NCI-H1436 treated with DMSO at 0.1 percent for 48 hours (cell line): ENCODE results near the gene PTGDS.

Experiments used
- DNase-seq: peaks from one replicate; lab custom pipeline; 2025; lab: John Stamatoyannopoulos, UW

The PTGDS gene

DNA sequence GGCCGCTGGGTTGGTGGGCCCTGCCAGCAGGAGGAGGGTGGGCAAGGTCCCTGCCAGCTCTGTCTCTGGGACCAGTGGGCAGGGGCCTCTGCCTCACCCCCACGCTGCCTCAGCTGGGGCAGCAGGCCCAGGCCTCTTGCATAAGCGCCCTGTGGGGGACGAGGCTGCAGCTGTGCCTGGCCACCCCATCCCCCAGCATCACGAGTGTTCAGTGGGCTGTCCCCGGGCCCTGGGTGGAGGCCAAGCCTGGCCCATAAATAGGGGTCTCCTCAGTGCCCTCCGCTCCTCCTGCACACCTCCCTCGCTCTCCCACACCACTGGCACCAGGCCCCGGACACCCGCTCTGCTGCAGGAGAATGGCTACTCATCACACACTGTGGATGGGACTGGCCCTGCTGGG, at the start of gene PTGDS:
PTGDS (plus strand) TSS at position 282 of the 400 bp plus-strand sequence; CDS start at position 357, 75 bp downstream.
- no peak for DNase-seq

GRCh38 chr9:136928591-136928990, 48.7 kb upstream of the PTGDS start:
- no peak for DNase-seq

GRCh38 chr9:136930014-136930413, 47.3 kb upstream of the PTGDS start:
- DNase-seq: no peak

GRCh38 chr9:136931611-136932130, 45.6 kb upstream of the PTGDS start:
- no peak for DNase-seq

DNA sequence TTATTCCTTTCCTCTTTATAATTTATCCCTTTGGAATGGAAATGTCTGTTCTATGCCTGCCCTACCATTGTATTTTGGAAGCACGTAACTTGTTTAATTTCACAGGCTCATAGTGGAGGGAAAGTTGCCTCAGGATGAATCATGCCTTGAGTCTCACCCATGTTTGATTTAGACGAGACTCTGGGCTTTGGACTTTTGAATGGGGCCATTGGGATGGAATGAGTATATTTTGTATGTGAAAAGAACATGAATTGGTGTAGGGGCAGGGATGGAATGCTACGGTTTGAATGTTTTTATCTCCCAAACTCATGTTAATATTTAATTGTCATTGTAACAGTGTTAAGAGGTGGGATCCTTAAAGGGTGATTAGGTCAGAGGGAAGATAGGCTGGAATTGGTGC, 43.0 kb upstream of the PTGDS start:
- no peak for DNase-seq

DNA sequence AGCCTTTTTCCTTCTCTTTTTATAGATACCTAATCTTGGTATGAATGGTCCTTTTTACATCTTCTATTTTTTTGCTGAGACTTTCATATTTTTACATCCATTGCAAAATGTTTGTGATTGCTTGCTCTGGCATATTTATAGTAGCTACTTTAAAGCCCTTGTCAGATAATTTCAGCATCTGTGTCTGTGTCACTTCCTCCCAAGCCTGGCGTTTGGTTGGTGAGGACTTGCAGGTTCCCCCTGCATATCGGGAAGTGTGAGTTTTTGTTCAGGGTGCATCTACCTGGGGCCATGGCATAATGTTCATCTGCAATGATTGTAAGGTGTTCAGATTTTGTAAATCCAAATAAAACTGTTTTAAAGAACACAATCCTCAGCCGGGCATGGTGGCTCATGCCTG, 41.7 kb upstream of the PTGDS start:
- no peak for DNase-seq

GRCh38 chr9:136936645-136937170, 40.6 kb upstream of the PTGDS start:
- DNase-seq: no peak

GRCh38 chr9:136937186-136938001, 39.9 kb upstream of the PTGDS start:
- no peak for DNase-seq

DNA sequence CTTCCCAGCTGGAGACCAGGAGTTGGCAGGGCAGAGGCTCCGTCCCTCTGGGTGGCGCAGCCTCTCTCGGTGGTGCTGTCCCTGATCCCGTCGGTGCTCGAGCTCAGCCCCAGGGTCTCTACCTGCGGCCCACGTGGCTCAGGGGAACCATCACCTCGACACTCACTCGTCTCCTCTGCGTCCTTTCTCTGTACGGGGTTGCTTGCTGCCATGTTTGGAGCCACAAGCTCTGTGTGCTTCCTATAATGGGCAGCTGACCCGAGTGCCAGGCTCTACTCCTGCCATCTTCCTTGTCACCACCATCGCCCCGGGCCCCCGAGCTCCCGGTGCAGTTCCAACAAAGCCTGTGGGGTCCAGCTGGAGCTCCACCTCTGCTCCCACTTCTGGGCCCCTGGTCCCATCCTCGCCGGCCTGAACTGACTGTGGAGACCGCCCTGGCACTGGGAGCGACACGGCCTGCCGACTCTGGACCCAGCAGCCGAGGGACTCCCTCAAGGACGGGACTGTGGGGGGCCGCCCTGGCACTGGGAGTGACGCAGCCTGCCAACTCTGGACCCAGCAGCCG, 37.8 kb upstream of the PTGDS start:
- DNase-seq: no peak

GRCh38 chr9:136939996-136940525, 37.2 kb upstream of the PTGDS start:
- no peak for DNase-seq

DNA sequence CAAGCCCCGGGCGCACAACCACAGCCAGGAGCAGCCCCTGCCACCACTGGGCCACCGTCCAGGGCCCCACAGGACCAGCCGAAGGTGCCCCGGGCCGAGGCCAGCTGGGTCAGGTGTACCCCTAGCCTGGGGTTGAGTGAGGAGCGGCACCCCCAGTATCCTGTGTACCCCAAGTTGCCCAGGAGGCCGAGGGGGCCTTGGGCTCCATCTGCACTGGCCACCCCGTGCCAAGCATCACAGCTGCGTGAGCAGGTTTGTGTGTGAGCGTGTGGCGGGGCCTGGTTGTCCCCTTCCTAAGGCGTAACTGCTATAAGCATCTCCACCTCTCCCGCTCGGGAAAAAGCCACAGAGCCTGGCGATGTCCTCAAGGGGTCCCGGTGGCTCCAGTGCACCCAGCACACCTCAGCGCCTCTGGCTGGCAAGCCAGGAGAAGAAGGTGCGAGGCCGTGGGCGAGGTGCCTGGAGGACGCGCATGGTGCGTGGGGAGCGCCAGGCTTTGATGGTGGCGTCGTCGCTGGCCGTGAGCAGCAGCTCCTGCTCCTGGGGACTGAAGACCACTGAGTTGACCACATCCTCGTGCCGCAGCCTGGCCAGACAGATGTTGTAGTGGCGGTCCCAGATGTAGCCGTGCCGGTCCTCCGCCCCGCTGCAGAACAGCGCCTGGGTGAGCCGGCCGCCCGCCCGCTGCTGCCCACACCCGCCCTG, 36.6 kb upstream of the PTGDS start:
- DNase-seq: no peak

GRCh38 chr9:136941231-136942111, 35.8 kb upstream of the PTGDS start:
- DNase-seq: no peak

DNA sequence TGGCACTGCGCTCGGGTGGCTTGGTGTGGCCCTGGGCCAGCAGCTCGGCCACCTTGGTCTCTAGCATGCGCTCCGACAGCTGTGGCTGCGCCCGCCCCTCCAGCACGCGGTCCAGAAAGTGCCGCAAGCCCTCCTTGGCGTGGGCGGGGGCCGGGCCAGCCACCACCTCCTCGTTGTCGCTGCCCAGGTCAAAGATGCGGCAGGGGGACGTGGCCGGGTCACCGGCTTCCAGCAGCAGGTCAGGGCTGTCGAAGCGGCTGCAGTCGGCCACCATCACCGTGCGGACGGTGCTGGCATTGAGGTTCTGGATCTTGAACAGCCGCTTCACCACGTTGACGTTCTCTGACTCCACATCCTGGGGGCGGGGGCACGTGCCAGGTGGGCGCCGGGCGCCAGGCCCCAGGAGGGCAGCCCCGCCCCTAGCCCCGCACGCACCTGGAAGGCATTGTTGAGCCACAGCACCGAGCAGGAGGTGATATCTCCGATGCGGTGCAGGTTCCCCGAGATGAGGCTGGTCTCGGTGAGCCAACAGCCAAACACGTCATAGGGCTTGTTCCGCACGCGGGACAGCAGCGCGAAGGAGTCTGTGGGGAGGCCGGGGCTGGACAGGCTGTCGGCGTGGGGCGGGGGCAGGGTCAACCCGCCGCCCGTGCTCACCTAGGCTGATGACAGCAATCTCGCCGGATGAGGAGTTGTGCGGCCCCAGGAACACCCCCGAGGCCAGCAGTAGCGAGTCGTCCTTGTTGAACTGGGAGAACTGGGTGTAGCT, 35.0 kb upstream of the PTGDS start:
- no peak for DNase-seq

DNA sequence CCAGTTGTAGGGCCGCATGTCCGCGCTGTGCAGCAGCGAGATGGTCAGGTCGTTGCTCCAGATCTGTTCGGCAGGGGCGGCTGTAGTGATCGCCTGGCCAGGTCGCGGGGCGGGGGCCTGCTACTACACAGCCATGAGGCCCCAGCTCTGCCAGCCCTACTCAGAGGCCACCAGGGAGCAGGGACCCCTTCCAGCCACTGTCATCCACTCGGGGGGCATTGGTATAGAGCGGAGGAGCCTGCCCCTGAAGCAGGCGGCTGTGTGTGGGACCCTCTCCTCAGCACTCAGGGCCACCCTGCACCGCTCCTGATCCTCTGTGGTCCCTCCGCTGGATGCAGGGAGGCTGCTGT, 34.4 kb upstream of the PTGDS start:
- no peak for DNase-seq

DNA sequence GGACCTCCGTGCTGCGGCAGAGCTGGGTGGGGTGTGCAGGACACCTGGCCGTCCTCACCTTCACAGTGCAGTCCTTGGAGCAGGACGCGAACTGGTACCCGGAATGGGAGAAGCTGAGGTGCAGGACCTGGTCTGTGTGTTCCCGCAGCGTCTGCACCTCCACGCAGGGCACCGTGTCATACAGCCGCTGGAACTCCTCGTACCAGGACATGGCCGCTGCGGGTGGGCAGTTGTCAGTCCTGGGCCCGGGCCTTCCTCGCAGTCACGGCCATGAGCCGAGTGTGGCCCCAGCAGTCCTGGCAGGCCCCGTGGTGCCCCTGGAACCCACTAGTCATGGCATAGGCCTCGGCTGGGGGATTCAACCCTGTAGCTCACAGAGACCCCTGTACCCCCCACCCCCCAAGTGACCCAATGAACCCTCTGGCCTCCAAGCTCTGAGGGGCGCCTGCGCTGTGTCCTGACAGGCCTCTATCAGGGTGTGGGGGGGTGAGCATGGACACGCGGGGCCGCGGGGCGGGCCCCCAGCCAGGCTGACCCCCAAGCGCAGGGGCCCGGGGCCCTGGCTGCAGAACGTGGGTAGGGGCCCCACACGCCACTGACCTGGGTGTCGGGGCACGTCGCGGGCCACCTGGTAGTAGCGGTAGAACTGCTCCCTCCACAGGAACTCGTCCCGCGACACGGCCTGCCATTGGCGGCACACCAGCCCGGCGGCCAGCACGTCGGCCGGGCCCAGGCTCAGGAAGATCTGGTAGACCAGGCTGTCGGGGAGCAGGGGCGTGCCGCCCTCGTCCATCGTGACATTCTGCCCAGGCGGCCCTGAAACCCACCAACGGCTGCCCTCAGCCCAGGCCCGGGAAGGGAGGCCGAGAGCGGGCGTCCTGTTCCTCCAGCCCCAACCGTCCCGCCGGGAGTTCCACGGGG, 33.8 kb upstream of the PTGDS start:
- DNase-seq: no peak

DNA sequence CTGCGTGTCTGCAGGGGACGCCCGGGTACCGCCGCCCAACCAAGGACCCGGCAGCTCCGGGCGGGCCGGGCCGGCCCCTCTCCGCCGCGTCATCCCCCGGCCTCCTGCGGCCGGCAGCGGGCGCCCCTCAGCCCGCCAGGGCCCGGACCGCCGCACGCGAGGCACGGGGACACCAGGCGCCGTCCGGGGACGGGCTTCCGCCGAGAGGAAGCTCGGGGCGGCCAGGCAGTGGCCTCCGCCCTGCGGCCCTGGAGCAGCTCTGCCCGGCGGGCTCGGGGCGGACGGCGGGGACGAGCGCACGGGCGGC, 33.1 kb upstream of the PTGDS start:
- DNase-seq: no peak

DNA sequence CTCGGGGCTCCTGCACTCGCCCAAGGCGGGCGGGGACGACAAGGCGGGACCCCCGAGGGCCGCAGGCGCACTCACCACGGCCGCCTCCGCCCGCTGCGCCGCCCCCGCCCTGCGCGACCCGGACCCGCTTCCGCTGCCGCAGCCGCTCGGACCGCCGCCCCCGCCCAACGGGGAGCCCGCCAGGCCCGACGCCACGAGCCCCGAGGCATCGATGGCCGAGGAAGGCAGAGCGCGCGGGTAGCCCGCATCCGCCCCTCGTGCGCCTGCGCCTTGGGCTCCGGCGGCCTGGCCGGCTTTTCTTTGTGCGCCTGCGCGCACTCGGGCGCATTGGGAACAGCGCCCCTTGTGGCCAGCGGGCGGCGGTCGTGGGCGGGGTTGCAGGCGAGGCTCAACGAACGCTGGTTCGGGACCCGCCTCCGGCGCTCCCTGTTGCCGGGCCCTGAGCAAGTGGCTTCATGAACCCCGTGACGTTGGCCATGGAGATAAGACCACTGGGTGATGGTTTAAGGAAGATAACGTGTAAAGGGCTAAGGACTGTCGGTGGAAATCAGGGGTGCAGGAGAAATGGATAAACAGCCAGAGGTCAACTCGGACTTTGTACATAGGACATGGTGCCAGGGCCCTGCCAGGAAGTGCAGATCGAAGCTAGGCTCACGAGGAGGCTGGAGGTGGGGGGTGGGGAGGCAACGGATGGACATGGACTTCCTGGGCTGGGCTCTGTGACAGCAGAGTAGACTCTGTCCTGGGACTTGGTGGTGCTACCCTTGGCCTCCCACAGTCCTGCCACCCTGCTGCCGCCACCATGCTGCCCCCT, 32.6 kb upstream of the PTGDS start, which contains the start of the genes C8G and FBXW5:
C8G (plus strand) TSS at position 725 of the 814 bp plus-strand sequence; CDS start at position 803, 78 bp downstream.
FBXW5 (minus strand) TSS at position 220 of the 814 bp plus-strand sequence. CDS start 655 bp downstream, outside the sequence.
- DNase-seq: peak; percentile 75
